Body of pancreas (tissue), 4 donors: Measurements from ENCODE around the gene SLC16A7. TPM values are rescaled to one million over a fixed set of nuclear protein-coding genes. Genes with fewer than 3 reads are reported as not detected.

Source experiments
- ATAC-seq: fragments of 150-250 bp; one replicate; pipeline ENCODE4 v1.9.1; 2016
- DNase-seq, 4 donors: peaks; one replicate each; pipeline ENCODE4 v3.0.0-alpha.2; 2019
- H3K27ac ChIP-seq, 4 donors: fragments of 200-600 bp; sonication (generic); 1 replicate in 3 of 4; 2 replicates in 1 of 4; pipeline versions ENCODE4 v1.5.1 to v1.6.1; 2016 to 2019; ENCODE audit warnings: mild to moderate bottlenecking in 1 of 4, mixed read lengths in 1 of 4, moderate library complexity in 1 of 4
- H3K27me3 ChIP-seq, 2 donors: fragments of 200-600 bp; sonication (generic); one replicate each; pipeline ENCODE4 v1.6.0; 2016; ENCODE audit warnings: mild to moderate bottlenecking in 1 of 2
- H3K36me3 ChIP-seq, 2 donors: fragments of 200-600 bp; sonication (generic); replicated peaks in 1 of 2; 2 replicates each; pipeline ENCODE4 v1.5.1; 2016; ENCODE audit warnings: low read depth in 2 of 2; ENCODE audit not compliant: insufficient read depth in 1 of 2
- H3K4me1 ChIP-seq: fragments of 200-600 bp; sonication (generic); one replicate; pipeline ENCODE4 v1.6.0; 2016
- H3K4me3 ChIP-seq, 2 donors: fragments of 200-600 bp; sonication (generic); 1 replicate in 1 of 2; 2 replicates in 1 of 2; pipeline ENCODE4 v1.5.1; 2016 to 2019
- H3K9me3 ChIP-seq, 3 donors: fragments of 200-600 bp; sonication (generic); 1 replicate in 2 of 3; 2 replicates in 1 of 3; pipeline ENCODE4 v1.5.1; 2016
- POLR2A ChIP-seq, 3 donors: fragments of 450-650 bp; IDR thresholded peaks; one replicate each; pipeline ENCODE4 v1.6.1; 2016; ENCODE audit warnings: antibody characterized with exemption in 3 of 3, mild to moderate bottlenecking in 2 of 3
- WGBS, 2 donors: methylation state at CpG; one replicate each; pipeline ENCODE4 v1.1.5; 2017; 5-methylcytosine and 5-hydroxymethylcytosine counted together
- intact Hi-C: fragments of 100-400 bp; cut with DNase I; formaldehyde crosslinking; loops from one replicate; pipeline ENCODE4 v1.15.1; 2023
- total RNA-seq, 2 donors: library from RNA; depleted of rRNA; stranded (reverse); fragments of >200 nt; gene quantifications; one replicate each; pipeline ENCODE4 v1.1.0, GENCODE V29; 2016
- TF ChIP-seq, protein P1 (sequence below), 7 experiments: fragments of 450-650 bp in 4 of 7; fragments of 200-600 bp in 3 of 7; sonication (generic) in 3 of 7; IDR thresholded peaks; one replicate each; pipeline ENCODE4 v1.5.1; 2016 to 2019; ENCODE audit warnings: antibody characterized with exemption in 7 of 7

The SLC16A7 gene
- total RNA-seq, 2 donors from 2014 or later, result 36.8 to 50.4 TPM

- Histone ChIP-seq H3K4me1 (peaks cover 10% of the 10 kb centered on the region), H3K36me3 (no peaks in the 10 kb centered on the region), H3K27ac (no peak overlapping the region), H3K4me3 (no peak overlapping the region), H3K9me3 (no peaks in the 10 kb centered on the region), H3K27me3 (no peaks in the 10 kb centered on the region)
- DNase-seq (no peak), ATAC-seq (no peak)
- 28 to 29% methylated on average over 2 of the region's 2 CpGs for WGBS, 2 donors
- intact Hi-C loops, result no loop called here
- TF ChIP-seq, protein P1, sequence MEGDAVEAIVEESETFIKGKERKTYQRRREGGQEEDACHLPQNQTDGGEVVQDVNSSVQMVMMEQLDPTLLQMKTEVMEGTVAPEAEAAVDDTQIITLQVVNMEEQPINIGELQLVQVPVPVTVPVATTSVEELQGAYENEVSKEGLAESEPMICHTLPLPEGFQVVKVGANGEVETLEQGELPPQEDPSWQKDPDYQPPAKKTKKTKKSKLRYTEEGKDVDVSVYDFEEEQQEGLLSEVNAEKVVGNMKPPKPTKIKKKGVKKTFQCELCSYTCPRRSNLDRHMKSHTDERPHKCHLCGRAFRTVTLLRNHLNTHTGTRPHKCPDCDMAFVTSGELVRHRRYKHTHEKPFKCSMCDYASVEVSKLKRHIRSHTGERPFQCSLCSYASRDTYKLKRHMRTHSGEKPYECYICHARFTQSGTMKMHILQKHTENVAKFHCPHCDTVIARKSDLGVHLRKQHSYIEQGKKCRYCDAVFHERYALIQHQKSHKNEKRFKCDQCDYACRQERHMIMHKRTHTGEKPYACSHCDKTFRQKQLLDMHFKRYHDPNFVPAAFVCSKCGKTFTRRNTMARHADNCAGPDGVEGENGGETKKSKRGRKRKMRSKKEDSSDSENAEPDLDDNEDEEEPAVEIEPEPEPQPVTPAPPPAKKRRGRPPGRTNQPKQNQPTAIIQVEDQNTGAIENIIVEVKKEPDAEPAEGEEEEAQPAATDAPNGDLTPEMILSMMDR (IDR thresholded peaks at IDR 0.05), result no peak
- TF ChIP-seq POLR2A (IDR thresholded peaks at IDR 0.05), result no peak
Observed at GRCh38 chr12:59665701-59666100, 69.9 kb downstream of the SLC16A7 start.

DNA sequence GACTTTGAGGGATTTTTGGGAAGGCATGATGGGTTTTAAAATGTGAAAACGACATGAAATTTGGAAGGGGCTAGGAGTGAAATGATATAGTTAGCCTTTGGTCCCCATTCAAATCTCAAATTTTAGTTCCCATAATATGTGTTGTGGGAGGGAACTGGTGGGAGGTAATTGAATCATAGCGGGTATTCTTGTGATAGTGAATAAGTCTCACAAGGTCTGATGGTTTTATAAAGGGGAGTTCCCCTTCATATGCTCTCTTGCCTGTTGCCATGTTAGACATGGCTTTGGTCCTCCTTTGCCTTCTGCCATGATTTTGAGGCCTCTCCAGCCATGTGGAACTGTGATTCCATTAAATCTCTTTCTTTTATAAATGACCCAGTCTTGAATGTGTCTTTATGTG is 72.8 kb downstream of the SLC16A7 start:
- 92 to 96% methylated on average over 2 of the region's 2 CpGs for whole genome bisulfite sequencing, 2 donors
- TF ChIP-seq, protein P1 (IDR thresholded peaks at IDR 0.05), result no peak
- no peak for TF ChIP-seq POLR2A (IDR thresholded peaks at IDR 0.05)
- Histone ChIP-seq H3K4me1 (peaks cover 4% of the 10 kb centered on the region), H3K36me3 (no peaks in the 10 kb centered on the region), H3K9me3 (no peaks in the 10 kb centered on the region), H3K4me3 (no peak overlapping the region), H3K27me3 (no peaks in the 10 kb centered on the region), H3K27ac (no peak overlapping the region)
- ATAC-seq, result no peak
- intact Hi-C loops, result no loop called here
- no peak for DNase-seq

- H3K27ac ChIP-seq, result no peak overlapping the region
- DNase-seq (no peak), ATAC-seq (no peak)
- no peaks in the 10 kb centered on the region for H3K36me3 ChIP-seq
- no peak overlapping the region for H3K4me3 ChIP-seq
- 93 to 96% methylated on average over 2 of the region's 2 CpGs for WGBS, 2 donors
- H3K27me3 ChIP-seq, result no peaks in the 10 kb centered on the region
- intact Hi-C loops, result no loop called here
- H3K4me1 ChIP-seq, result peaks cover 4% of the 10 kb centered on the region
- no peaks in the 10 kb centered on the region for H3K9me3 ChIP-seq
- no peak for TF ChIP-seq POLR2A (IDR thresholded peaks at IDR 0.05)
- TF ChIP-seq, protein P1 (IDR thresholded peaks at IDR 0.05), result no peak
Observed at GRCh38 chr12:59672273-59672672, 76.4 kb downstream of the SLC16A7 start.

- no peak for TF ChIP-seq POLR2A (IDR thresholded peaks at IDR 0.05)
- TF ChIP-seq, protein P1 (IDR thresholded peaks at IDR 0.05), result no peak
- WGBS, 2 donors, result 78 to 96% methylated on average over 1 of the region's 1 CpG
- ATAC-seq, result no peak
Observed at GRCh38 chr12:59675461-59675860, 79.6 kb downstream of the SLC16A7 start.

DNA sequence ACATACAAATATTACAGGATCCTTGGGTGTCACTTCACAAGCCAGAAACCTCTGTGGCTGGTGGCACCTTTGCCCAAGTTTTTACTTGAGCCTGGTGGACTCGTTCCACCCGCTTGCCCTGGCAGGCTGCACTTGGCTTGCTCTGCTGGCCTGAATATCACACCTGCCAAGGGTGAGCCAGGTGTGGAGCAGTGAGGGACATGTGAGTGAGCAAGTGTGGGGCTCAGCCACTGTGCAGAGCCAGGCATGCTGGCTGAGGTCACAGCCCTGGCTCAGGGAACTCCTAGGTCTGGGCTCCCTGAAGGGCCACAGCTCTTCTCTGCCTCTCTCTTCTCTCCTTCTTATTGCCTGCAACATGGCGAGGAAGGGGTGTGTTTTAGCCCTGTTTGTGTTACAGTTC is 82.0 kb downstream of the SLC16A7 start:
- no peak overlapping the region for H3K27ac ChIP-seq
- H3K4me1 ChIP-seq, result peaks cover 14% of the 10 kb centered on the region
- intact Hi-C loops, result no loop called here
- H3K9me3 ChIP-seq, result peaks cover 0 to 4% (median 0%) of the 10 kb centered on the region in 3 donors
- no peak overlapping the region for H3K4me3 ChIP-seq
- peak; percentile 83 for ATAC-seq
- DNase-seq, result peak; percentile 47 to 75 (median 64)
- 47 to 65% methylated on average over 3 of the region's 3 CpGs for WGBS, 2 donors
- H3K27me3 ChIP-seq, result no peaks in the 10 kb centered on the region
- no peaks in the 10 kb centered on the region for H3K36me3 ChIP-seq
- no peak for TF ChIP-seq POLR2A (IDR thresholded peaks at IDR 0.05)
- TF ChIP-seq, protein P1 (IDR thresholded peaks at IDR 0.05), result no peak

More at GRCh38 chr12:59675461-59675860, 79.6 kb downstream of the SLC16A7 start:
- intact Hi-C loops, result no loop called here
- H3K27ac ChIP-seq, result no peak overlapping the region
- no peaks in the 10 kb centered on the region for H3K36me3 ChIP-seq
- no peaks in the 10 kb centered on the region for H3K27me3 ChIP-seq
- peaks cover 0 to 4% (median 0%) of the 10 kb centered on the region in 3 donors for H3K9me3 ChIP-seq
- DNase-seq, result no peak
- H3K4me1 ChIP-seq, result peaks cover 14% of the 10 kb centered on the region
- H3K4me3 ChIP-seq, result no peak overlapping the region
